Measurements from ENCODE around the gene C2CD2. TPM values are rescaled to one million over a fixed set of nuclear protein-coding genes. Genes with fewer than 3 reads are reported as not detected.

C2CD2 gene
- total and polyA plus RNA-seq, 2 donors (not counting 3 experiments of a cell fraction or from before 2014, with no cell fraction given), result 32.6 to 41.2 TPM

- TF ChIP-seq POLR2A (IDR thresholded peaks at IDR 0.05; ENCODE audit: low read depth, low read length) (no peak), POLR2AphosphoS5 (IDR thresholded peaks at IDR 0.05; ENCODE audit: insufficient read depth, low read depth, low read length) (no peak), CTCF (IDR thresholded peaks at IDR 0.05; ENCODE audit: extremely low read depth in 1 of 2, insufficient read depth in 1 of 2, low read depth in 1 of 2, low read length in 2 of 2) (no peak), GATA2 (IDR thresholded peaks at IDR 0.05; ENCODE audit: insufficient read depth, insufficient read length, low read depth, low read length) (no peak), MAX (IDR thresholded peaks at IDR 0.05; ENCODE audit: insufficient read depth, insufficient read length) (no peak), JUN (IDR thresholded peaks at IDR 0.05; ENCODE audit: borderline replicate concordance, insufficient read depth, insufficient read length, low read depth) (no peak), MYC (IDR thresholded peaks at IDR 0.05; ENCODE audit: low read depth, low read length) (no peak), EZH2 (IDR thresholded peaks at IDR 0.05; ENCODE audit: borderline replicate concordance, low read depth, low read length, severe bottlenecking) (no peak), FOS (IDR thresholded peaks at IDR 0.05; ENCODE audit: borderline replicate concordance, insufficient read depth, low read length) (no peak)
- no peaks in the 10 kb centered on the region for H3K9me1 ChIP-seq (replicated peaks; ENCODE audit: control insufficient read depth, extremely low read depth, insufficient read depth, low read length)
- ChIA-PET POLR2A (no interaction called here), CTCF (interaction anchor here (1.1 to 3.0 kb wide), 2 partner anchors 48 to 252 kb away, joined by 3 to 6 read pairs; no protein-coding TSS in a partner anchor)
- H3K27me3 ChIP-seq (ENCODE audit: control insufficient read depth in 2 of 2, insufficient read depth in 2 of 2, low read length in 2 of 2), result no peaks in the 10 kb centered on the region
- no peaks in the 10 kb centered on the region for H3K4me1 ChIP-seq (ENCODE audit: control insufficient read depth, extremely low read depth, insufficient read depth, low read length)
- H3K27ac ChIP-seq (ENCODE audit: insufficient read depth, low read depth, low read length), result no peak overlapping the region
- no peaks in the 10 kb centered on the region for H4K20me1 ChIP-seq (replicated peaks; ENCODE audit: control insufficient read depth, extremely low read depth, insufficient read depth, low read length)
- FAIRE-seq (no peak), DNase-seq (ENCODE audit: low read depth, low spot score) (no peak)
- dilution Hi-C loops (cut with MboI; ENCODE audit: extremely low pct_ligation_motif_present, low sequenced_read_pairs) (no loop called here), intact Hi-C loops (cut with micrococcal nuclease) (no loop called here)
- BruUV-seq (replicated peaks), result no TSS peak
- no peak overlapping the region for H2AFZ ChIP-seq (ENCODE audit: low read depth, low read length)
- no peaks in the 10 kb centered on the region for H3K36me3 ChIP-seq (ENCODE audit: control insufficient read depth in 2 of 2, extremely low read depth in 1 of 2, insufficient read depth in 2 of 2, low read length in 2 of 2)
- H3K9me3 ChIP-seq (replicated peaks; ENCODE audit: control insufficient read depth, insufficient read depth, low read length), result no peaks in the 10 kb centered on the region
- H3K79me2 ChIP-seq (ENCODE audit: control insufficient read depth, insufficient read depth, low read length), result peaks cover 5% of the 10 kb centered on the region
- H3K4me3 ChIP-seq (replicated peaks in 1 of 3; ENCODE audit: insufficient read depth in 1 of 3, low read depth in 1 of 3, low read length in 3 of 3), result no peak overlapping the region
- no peak overlapping the region for H3K4me2 ChIP-seq (ENCODE audit: insufficient read depth, low read length)
- no peak overlapping the region for H3K9ac ChIP-seq (replicated peaks; ENCODE audit: extremely low read depth, insufficient read depth, low read length)
These were observed 88.6 kb downstream of the C2CD2 start for GRCh38 chr21:41865002-41865777.

All from endothelial cell of umbilical vein (primary cell).